Embryonic facial prominence (tissue), 1 donor: Measurements from ENCODE around the gene FAM83E.

Experiments used
- DNase-seq: peaks from one replicate; pipeline ENCODE4 v3.0.0-alpha.2; 2016; ENCODE audit errors: extremely low spot score

The FAM83E gene

GRCh38 chr19:48575931-48576622, 38.8 kb downstream of the FAM83E start:
- no peak for DNase-seq

GRCh38 chr19:48573163-48573505, 41.7 kb downstream of the FAM83E start:
- no peak for DNase-seq

- no peak for DNase-seq
Observed at GRCh38 chr19:48571378-48572162, 43.3 kb downstream of the FAM83E start.

GRCh38 chr19:48569814-48570213, 45.1 kb downstream of the FAM83E start:
- no peak for DNase-seq

- no peak for DNase-seq
Observed at GRCh38 chr19:48568345-48568886, 46.5 kb downstream of the FAM83E start.

- no peak for DNase-seq
Observed at GRCh38 chr19:48565090-48565489, 49.8 kb downstream of the FAM83E start.
